GM12878 (cell line): ENCODE results near the gene TCF7L1. TPM values are rescaled to one million over a fixed set of nuclear protein-coding genes. Genes with fewer than 3 reads are reported as not detected.

Experiments used
- ATAC-seq: fragments of 200-7000 bp; cut with Tn5 transposase; 3 replicates; pipeline ENCODE4 v1.9.1; 2020; ENCODE audit warnings: mild to moderate bottlenecking, moderate library complexity
- BruUV-seq: library from RNA; stranded (reverse); fragments of 400-500 nt; replicated peaks from 2 replicates; lab custom pipeline; 2021; lab: Mats Ljungman, UMichigan
- CTCF ChIA-PET: fragments of 300-600 bp; sonication (Branson Sonifier 250); formaldehyde crosslinking; extraction: SDS; loops from one replicate; lab custom pipeline; 2021; ENCODE audit warnings: inconsistent platforms; lab: Yijun Ruan, JAX
- POLR2A ChIA-PET: fragments of 350-600 bp; formaldehyde crosslinking; extraction: SDS; loops from one replicate; lab custom pipeline; 2021; ENCODE audit warnings: inconsistent platforms; lab: Charles Lee
- RAD21 ChIA-PET: fragments of 300-600 bp; sonication (Branson Sonifier 250); formaldehyde crosslinking; loops from one replicate; lab custom pipeline; 2023; ENCODE audit warnings: antibody characterized with exemption; ENCODE audit not compliant: unreplicated experiment; lab: Charles Lee
- SMC1A ChIA-PET: fragments of 300-600 bp; sonication (Branson Sonifier 250); formaldehyde crosslinking; loops from one replicate; lab custom pipeline; 2023; ENCODE audit not compliant: unreplicated experiment, uncharacterized antibody; lab: Charles Lee
- DNase-seq: peaks from one replicate; pipeline ENCODE4 v3.0.0-alpha.2; 2011; ENCODE audit warnings: low read depth, low spot score
- FAIRE-seq: peaks from 3 replicates; lab custom pipeline; 2011; peaks lifted over from hg19 to GRCh38; lab: Jason Lieb, UNC
- H2AFZ ChIP-seq: 2 replicates; pipeline ENCODE4 v1.6.0; 2011; ENCODE audit warnings: low read depth, low read length, control low read depth; ENCODE audit not compliant: control insufficient read depth
- H3K27ac ChIP-seq: 2 replicates; pipeline ENCODE4 v1.5.1; 2011; ENCODE audit warnings: control low read depth; ENCODE audit not compliant: control insufficient read depth, insufficient read depth
- H3K27me3 ChIP-seq, 2 experiments: replicated peaks in 1 of 2; 2 replicates each; pipeline versions ENCODE4 v1.6.0 to v1.6.1; 2011; ENCODE audit warnings: low read length in 1 of 2; ENCODE audit not compliant: control insufficient read depth in 2 of 2, insufficient read depth in 2 of 2
- H3K36me3 ChIP-seq, 2 experiments: 2 replicates each; pipeline ENCODE4 v1.5.1; 2011; ENCODE audit warnings: low read length in 1 of 2; ENCODE audit not compliant: control insufficient read depth in 2 of 2, insufficient read depth in 2 of 2
- H3K4me1 ChIP-seq: 2 replicates; pipeline ENCODE4 v1.6.1; 2011; ENCODE audit warnings: mild to moderate bottlenecking, low read length, moderate library complexity, mixed read lengths; ENCODE audit not compliant: control insufficient read depth, insufficient read depth
- H3K4me2 ChIP-seq: 2 replicates; pipeline ENCODE4 v1.6.0; 2011; ENCODE audit warnings: control low read depth; ENCODE audit not compliant: control insufficient read depth, insufficient read depth
- H3K4me3 ChIP-seq: fragments of 200-600 bp; sonication (generic); 2 replicates; pipeline ENCODE4 v1.5.1; 2016
- H3K79me2 ChIP-seq: 2 replicates; pipeline ENCODE4 v1.6.0; 2011; ENCODE audit warnings: low read length; ENCODE audit not compliant: control insufficient read depth, insufficient read depth
- H3K9ac ChIP-seq: 2 replicates; pipeline ENCODE4 v1.8.0; 2011; ENCODE audit warnings: low read length, control low read depth, mixed read lengths; ENCODE audit not compliant: control insufficient read depth, insufficient read depth
- H3K9me3 ChIP-seq: replicated peaks from 3 replicates; pipeline ENCODE4 v1.5.1; 2011; ENCODE audit warnings: mild to moderate bottlenecking, low read length; ENCODE audit not compliant: control insufficient read depth, insufficient read depth
- H4K20me1 ChIP-seq: 2 replicates; pipeline ENCODE4 v1.6.0; 2011; ENCODE audit not compliant: control insufficient read depth, insufficient read depth
- ASH2L ChIP-seq: fragments of 300-600, 200-600 bp; sonication (generic); IDR thresholded peaks from 2 replicates; pipeline ENCODE4 v1.6.1; 2017; ENCODE audit warnings: low read depth, mild to moderate bottlenecking, borderline replicate concordance
- BMI1 ChIP-seq: fragments of 450-650 bp; IDR thresholded peaks from 2 replicates; pipeline ENCODE4 v1.6.1; 2016; ENCODE audit warnings: mild to moderate bottlenecking, moderate library complexity, borderline replicate concordance
- CREM ChIP-seq: IDR thresholded peaks from 2 replicates; pipeline ENCODE4 v1.6.1; 2014; ENCODE audit warnings: antibody characterized with exemption, low read depth
- ESRRA ChIP-seq: IDR thresholded peaks from 2 replicates; pipeline ENCODE4 v1.6.1; 2012; ENCODE audit warnings: mild to moderate bottlenecking, low read length, improper control_type of control experiment
- FOXK2 ChIP-seq: fragments of 450-650 bp; IDR thresholded peaks from 2 replicates; pipeline ENCODE4 v1.6.1; 2017; ENCODE audit warnings: mild to moderate bottlenecking, moderate library complexity
- KLF5 ChIP-seq: fragments of 450-650 bp; IDR thresholded peaks from 2 replicates; pipeline ENCODE4 v1.6.1; 2014; ENCODE audit warnings: mild to moderate bottlenecking; ENCODE audit not compliant: partially characterized antibody
- NFIC ChIP-seq: IDR thresholded peaks from 2 replicates; pipeline ENCODE4 v1.6.1; 2012; ENCODE audit warnings: low read depth, mild to moderate bottlenecking, inconsistent platforms, low read length, moderate library complexity
- NR2C1 ChIP-seq: fragments of 450-650 bp; IDR thresholded peaks from 2 replicates; pipeline ENCODE4 v1.6.1; 2017; ENCODE audit warnings: antibody characterized with exemption, mild to moderate bottlenecking, moderate library complexity
- NRF1 ChIP-seq: conservative IDR thresholded peaks from 2 replicates; pipeline ENCODE4 v1.6.1; 2011; ENCODE audit warnings: mild to moderate bottlenecking, low read depth, low read length, improper control_type of control experiment
- PAX8 ChIP-seq: fragments of 450-650 bp; IDR thresholded peaks from 2 replicates; pipeline ENCODE4 v1.6.1; 2017; ENCODE audit warnings: mild to moderate bottlenecking, moderate library complexity
- SREBF1 ChIP-seq: IDR thresholded peaks from 2 replicates; pipeline ENCODE4 v1.6.1; 2012; ENCODE audit warnings: mild to moderate bottlenecking, low read length
- TAF1 ChIP-seq: IDR thresholded peaks from 2 replicates; pipeline ENCODE4 v1.6.1; 2011; ENCODE audit warnings: mild to moderate bottlenecking, low read depth, low read length, borderline replicate concordance
- ZNF207 ChIP-seq: fragments of 450-650 bp; IDR thresholded peaks from 2 replicates; pipeline ENCODE4 v1.6.1; 2014; ENCODE audit warnings: antibody characterized with exemption, mild to moderate bottlenecking, borderline replicate concordance
- ZNF217 ChIP-seq: fragments of 450-650 bp; IDR thresholded peaks from 2 replicates; pipeline ENCODE4 v1.6.1; 2017; ENCODE audit warnings: antibody characterized with exemption, mild to moderate bottlenecking
- WGBS: methylation state at CpG from one replicate; pipeline ENCODE4 v1.1.6; 2016; ENCODE audit warnings: low lambda C conversion rate; ENCODE audit not compliant: insufficient replicate concordance, insufficient coverage; ENCODE audit errors: missing lambda C conversion rate; 5-methylcytosine and 5-hydroxymethylcytosine counted together
- in situ Hi-C: fragments of 300-500 bp; cut with MboI; formaldehyde crosslinking; loops from 9 replicates; pipeline ENCODE4 v1.14.3; 2018; ENCODE audit warnings: mixed read lengths
- intact Hi-C: fragments of 100-400 bp; cut with micrococcal nuclease; formaldehyde crosslinking; loops from one replicate; pipeline ENCODE4 v1.14.2; 2022; ENCODE audit not compliant: unreplicated experiment
- polyA plus RNA-seq, 11 experiments: library from polyadenylated mRNA; depleted of rRNA in 4 of 11; unstranded in 6 of 11; stranded (reverse) in 5 of 11; fragments of >200 nt; fragmentation: Nextera tagmentation in 4 of 11; fragmentation: Illumina TruSeq in 1 of 11; extraction: Ambion mirVana in 4 of 11; extraction: Trizol in 1 of 11; gene quantifications; 1 replicate in 1 of 11; 2 replicates in 10 of 11; pipeline versions ENCODE4 v1.2.1 to v1.2.3, GENCODE V29; 2011 to 2016; ENCODE audit warnings: inconsistent platforms in 2 of 11, missing spikeins in 2 of 11, low read depth in 1 of 11
- total RNA-seq, 4 experiments: library from RNA; depleted of rRNA in 3 of 4; stranded (reverse); fragments of >200 nt in 3 of 4; fragmentation: Illumina TruSeq in 1 of 4; extraction: Trizol in 1 of 4; gene quantifications; 2 replicates each; pipeline versions ENCODE4 v1.2.1 to v1.2.3, GENCODE V29; 2013 to 2021
- TF ChIP-seq, protein P1 (sequence below): IDR thresholded peaks from 2 replicates; pipeline ENCODE4 v1.6.1; 2012; ENCODE audit warnings: low read length, inconsistent platforms
- TF ChIP-seq, protein P2 (sequence below): fragments of 450-650 bp; IDR thresholded peaks from 2 replicates; pipeline ENCODE4 v1.6.1; 2016; ENCODE audit warnings: mild to moderate bottlenecking
- TF ChIP-seq, protein P3 (sequence below): fragments of 450-650 bp; IDR thresholded peaks from 2 replicates; pipeline ENCODE4 v1.6.1; 2017; ENCODE audit warnings: low read depth, mild to moderate bottlenecking, moderate library complexity
- TF ChIP-seq, protein P4 (sequence below): fragments of 450-650 bp; formaldehyde crosslinking; IDR thresholded peaks from 2 replicates; pipeline ENCODE4 v1.5.0; 2022; ENCODE audit warnings: mild to moderate bottlenecking, missing genetic modification characterization

TCF7L1 gene
- total and polyA plus RNA-seq, 10 of the 15 experiments (the other 5 are each of a cell fraction or from before 2014, with no cell fraction given), result 0.03 to 0.11 (median 0.10) TPM; not detected in 7

DNA sequence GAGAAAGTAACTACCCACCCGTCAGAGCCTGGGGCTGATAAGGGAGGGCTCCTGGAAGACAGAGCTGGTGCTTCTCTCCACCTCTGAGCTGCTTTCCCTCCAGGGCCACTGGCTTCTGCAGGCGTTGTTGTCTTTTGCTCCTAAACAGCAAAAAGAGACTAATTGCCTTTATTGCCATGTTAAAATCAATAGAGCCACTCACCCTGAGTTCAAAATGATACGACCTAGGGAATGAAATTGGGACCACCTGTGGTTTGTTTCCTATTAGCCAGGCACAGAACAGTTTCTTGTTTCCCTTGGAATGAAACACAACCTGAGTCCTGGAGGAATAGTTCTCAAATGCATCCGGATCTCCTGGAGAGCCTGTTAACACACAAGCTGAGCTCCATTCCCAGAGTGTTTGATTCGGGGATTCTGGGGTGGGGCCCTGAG, 45.8 kb downstream of the TCF7L1 start (continued):
- TF ChIP-seq NR2C1 (no peak), BMI1 (no peak), ZNF217 (no peak), ESRRA (no peak)

DNA sequence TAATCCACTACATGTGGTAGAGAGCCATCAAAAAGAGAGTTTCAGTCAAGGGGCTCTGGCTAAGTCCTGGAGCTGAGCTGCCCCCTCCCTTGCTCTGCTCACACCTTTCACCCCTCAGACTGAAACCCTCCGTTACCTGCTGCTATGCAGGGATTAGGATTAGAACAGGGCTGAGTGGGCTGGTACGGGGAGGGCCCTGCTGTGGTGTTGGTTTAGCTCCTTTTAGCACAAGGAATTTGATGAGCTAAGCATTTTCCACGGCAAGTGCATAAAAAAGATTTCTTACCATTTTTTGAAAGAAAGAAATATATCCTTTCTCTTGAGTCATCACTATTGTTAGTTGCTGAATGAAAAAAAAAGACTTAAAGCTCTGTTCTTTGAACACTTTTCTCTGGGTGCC, 46.3 kb downstream of the TCF7L1 start:
- DNase-seq (no peak), FAIRE-seq (no peak), ATAC-seq (no peak)
- 8% methylated on average over 3 of the region's 3 CpGs for WGBS
- Histone ChIP-seq H3K4me2 (no peak overlapping the region), H3K9ac (no peak overlapping the region), H2AFZ (no peak overlapping the region), H3K4me3 (no peak overlapping the region), H3K9me3 (no peaks in the 10 kb centered on the region; the same call in 2 of the 3 replicates), H3K27ac (no peak overlapping the region), H3K27me3 (peaks cover 6 to 11% of the 10 kb centered on the region in 2 experiments), H3K4me1 (no peaks in the 10 kb centered on the region), H3K79me2 (no peaks in the 10 kb centered on the region), H4K20me1 (peaks cover 3% of the 10 kb centered on the region; the same call in 1 of the 2 replicates), H3K36me3 (no peaks in the 10 kb centered on the region)
- SMC1A ChIA-PET, result no interaction called here
- intact Hi-C loops (no loop called here), in situ Hi-C loops (no loop called here)
- no TSS peak for BruUV-seq
- POLR2A ChIA-PET, result no interaction called here
- RAD21 ChIA-PET, result no interaction called here
- CTCF ChIA-PET, result interaction anchor here (0.6 to 0.7 kb wide), 3 partner anchors 32 to 121 kb away, joined by 3 read pairs; no protein-coding TSS in a partner anchor
- TF ChIP-seq, protein P1, sequence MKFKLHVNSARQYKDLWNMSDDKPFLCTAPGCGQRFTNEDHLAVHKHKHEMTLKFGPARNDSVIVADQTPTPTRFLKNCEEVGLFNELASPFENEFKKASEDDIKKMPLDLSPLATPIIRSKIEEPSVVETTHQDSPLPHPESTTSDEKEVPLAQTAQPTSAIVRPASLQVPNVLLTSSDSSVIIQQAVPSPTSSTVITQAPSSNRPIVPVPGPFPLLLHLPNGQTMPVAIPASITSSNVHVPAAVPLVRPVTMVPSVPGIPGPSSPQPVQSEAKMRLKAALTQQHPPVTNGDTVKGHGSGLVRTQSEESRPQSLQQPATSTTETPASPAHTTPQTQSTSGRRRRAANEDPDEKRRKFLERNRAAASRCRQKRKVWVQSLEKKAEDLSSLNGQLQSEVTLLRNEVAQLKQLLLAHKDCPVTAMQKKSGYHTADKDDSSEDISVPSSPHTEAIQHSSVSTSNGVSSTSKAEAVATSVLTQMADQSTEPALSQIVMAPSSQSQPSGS, result no peak
- TF ChIP-seq KLF5 (no peak), ASH2L (no peak), CREM (no peak), FOXK2 (no peak), ZNF207 (no peak), NFIC (no peak), TAF1 (no peak), SREBF1 (no peak), NRF1 (no peak), PAX8 (no peak)
- TF ChIP-seq, protein P2, sequence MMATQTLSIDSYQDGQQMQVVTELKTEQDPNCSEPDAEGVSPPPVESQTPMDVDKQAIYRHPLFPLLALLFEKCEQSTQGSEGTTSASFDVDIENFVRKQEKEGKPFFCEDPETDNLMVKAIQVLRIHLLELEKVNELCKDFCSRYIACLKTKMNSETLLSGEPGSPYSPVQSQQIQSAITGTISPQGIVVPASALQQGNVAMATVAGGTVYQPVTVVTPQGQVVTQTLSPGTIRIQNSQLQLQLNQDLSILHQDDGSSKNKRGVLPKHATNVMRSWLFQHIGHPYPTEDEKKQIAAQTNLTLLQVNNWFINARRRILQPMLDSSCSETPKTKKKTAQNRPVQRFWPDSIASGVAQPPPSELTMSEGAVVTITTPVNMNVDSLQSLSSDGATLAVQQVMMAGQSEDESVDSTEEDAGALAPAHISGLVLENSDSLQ, result no peak
- TF ChIP-seq, protein P3, sequence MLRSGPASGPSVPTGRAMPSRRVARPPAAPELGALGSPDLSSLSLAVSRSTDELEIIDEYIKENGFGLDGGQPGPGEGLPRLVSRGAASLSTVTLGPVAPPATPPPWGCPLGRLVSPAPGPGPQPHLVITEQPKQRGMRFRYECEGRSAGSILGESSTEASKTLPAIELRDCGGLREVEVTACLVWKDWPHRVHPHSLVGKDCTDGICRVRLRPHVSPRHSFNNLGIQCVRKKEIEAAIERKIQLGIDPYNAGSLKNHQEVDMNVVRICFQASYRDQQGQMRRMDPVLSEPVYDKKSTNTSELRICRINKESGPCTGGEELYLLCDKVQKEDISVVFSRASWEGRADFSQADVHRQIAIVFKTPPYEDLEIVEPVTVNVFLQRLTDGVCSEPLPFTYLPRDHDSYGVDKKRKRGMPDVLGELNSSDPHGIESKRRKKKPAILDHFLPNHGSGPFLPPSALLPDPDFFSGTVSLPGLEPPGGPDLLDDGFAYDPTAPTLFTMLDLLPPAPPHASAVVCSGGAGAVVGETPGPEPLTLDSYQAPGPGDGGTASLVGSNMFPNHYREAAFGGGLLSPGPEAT, result no peak
- TF ChIP-seq, protein P4, sequence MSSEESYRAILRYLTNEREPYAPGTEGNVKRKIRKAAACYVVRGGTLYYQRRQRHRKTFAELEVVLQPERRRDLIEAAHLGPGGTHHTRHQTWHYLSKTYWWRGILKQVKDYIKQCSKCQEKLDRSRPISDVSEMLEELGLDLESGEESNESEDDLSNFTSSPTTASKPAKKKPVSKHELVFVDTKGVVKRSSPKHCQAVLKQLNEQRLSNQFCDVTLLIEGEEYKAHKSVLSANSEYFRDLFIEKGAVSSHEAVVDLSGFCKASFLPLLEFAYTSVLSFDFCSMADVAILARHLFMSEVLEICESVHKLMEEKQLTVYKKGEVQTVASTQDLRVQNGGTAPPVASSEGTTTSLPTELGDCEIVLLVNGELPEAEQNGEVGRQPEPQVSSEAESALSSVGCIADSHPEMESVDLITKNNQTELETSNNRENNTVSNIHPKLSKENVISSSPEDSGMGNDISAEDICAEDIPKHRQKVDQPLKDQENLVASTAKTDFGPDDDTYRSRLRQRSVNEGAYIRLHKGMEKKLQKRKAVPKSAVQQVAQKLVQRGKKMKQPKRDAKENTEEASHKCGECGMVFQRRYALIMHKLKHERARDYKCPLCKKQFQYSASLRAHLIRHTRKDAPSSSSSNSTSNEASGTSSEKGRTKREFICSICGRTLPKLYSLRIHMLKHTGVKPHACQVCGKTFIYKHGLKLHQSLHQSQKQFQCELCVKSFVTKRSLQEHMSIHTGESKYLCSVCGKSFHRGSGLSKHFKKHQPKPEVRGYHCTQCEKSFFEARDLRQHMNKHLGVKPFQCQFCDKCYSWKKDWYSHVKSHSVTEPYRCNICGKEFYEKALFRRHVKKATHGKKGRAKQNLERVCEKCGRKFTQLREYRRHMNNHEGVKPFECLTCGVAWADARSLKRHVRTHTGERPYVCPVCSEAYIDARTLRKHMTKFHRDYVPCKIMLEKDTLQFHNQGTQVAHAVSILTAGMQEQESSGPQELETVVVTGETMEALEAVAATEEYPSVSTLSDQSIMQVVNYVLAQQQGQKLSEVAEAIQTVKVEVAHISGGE (CRISPR knock-in tag), result no peak
